CD4-positive, alpha-beta memory T cell (primary cell): Measurements from ENCODE around the gene ANAPC16. TPM values are rescaled to one million over a fixed set of nuclear protein-coding genes. Genes with fewer than 3 reads are reported as not detected.
"Not testable (repeated sequence)": the region's sequence is repeated elsewhere in the genome, so short reads cannot be mapped to it uniquely, and the experiment has no call there.

Experiments
- CTCF ChIA-PET: fragments of 350-600 bp; sonication (Branson Sonifier 250); formaldehyde crosslinking; loops from one replicate; lab custom pipeline; 2021; ENCODE audit warnings: inconsistent platforms; ENCODE audit not compliant: partially characterized antibody; lab: Charles Lee
- POLR2A ChIA-PET: fragments of 350-600 bp; sonication (Branson Sonifier 250); formaldehyde crosslinking; loops from one replicate; lab custom pipeline; 2021; ENCODE audit not compliant: partially characterized antibody; lab: Charles Lee
- DNase-seq, 5 donors: peaks; one replicate each; pipeline versions ENCODE4 v3.0.0 to v3.0.0-alpha.2; 2020 to 2022; ENCODE audit warnings: mixed read lengths in 1 of 5
- H3K27ac ChIP-seq: one replicate; pipeline ENCODE4 v1.7.0; 2013; ENCODE audit warnings: low read depth, low read length
- H3K27me3 ChIP-seq: 2 replicates; pipeline ENCODE4 v1.7.0; 2013; ENCODE audit warnings: mild to moderate bottlenecking, low read length, moderate library complexity; ENCODE audit not compliant: insufficient read depth
- H3K36me3 ChIP-seq: 2 replicates; pipeline ENCODE4 v1.7.0; 2013; ENCODE audit warnings: mild to moderate bottlenecking, low read length, moderate library complexity; ENCODE audit not compliant: insufficient read depth
- H3K4me1 ChIP-seq: 2 replicates; pipeline ENCODE4 v1.7.0; 2013; ENCODE audit warnings: mild to moderate bottlenecking, low read length, moderate library complexity; ENCODE audit not compliant: insufficient read depth
- H3K4me3 ChIP-seq, 2 donors: one replicate each; pipeline ENCODE4 v1.7.0; 2013; ENCODE audit warnings: low read length in 2 of 2, mild to moderate bottlenecking in 1 of 2
- H3K9me3 ChIP-seq, 2 donors: one replicate each; pipeline ENCODE4 v1.7.0; 2013; ENCODE audit warnings: low read length in 2 of 2, control low read depth in 1 of 2; ENCODE audit not compliant: control insufficient read depth in 1 of 2
- H3K27ac Mint-ChIP-seq, 7 donors: one replicate each; pipeline ENCODE4 v1.8.0; 2020 to 2021; ENCODE audit warnings: mixed read lengths in 7 of 7, mild to moderate bottlenecking in 6 of 7, inconsistent platforms in 3 of 7, moderate library complexity in 3 of 7
- H3K27me3 Mint-ChIP-seq, 2 donors: one replicate each; pipeline ENCODE4 v1.8.0; 2020 to 2021; ENCODE audit warnings: mixed read lengths in 2 of 2
- H3K36me3 Mint-ChIP-seq, 2 donors: one replicate each; pipeline ENCODE4 v1.8.0; 2020 to 2021; ENCODE audit warnings: mixed read lengths in 2 of 2, inconsistent platforms in 1 of 2, mild to moderate bottlenecking in 1 of 2
- H3K4me1 Mint-ChIP-seq, 4 donors: one replicate each; pipeline ENCODE4 v1.8.0; 2020 to 2021; ENCODE audit warnings: mixed read lengths in 4 of 4, mild to moderate bottlenecking in 1 of 4
- H3K4me3 Mint-ChIP-seq, 8 donors: one replicate each; pipeline ENCODE4 v1.8.0; 2020 to 2021; ENCODE audit warnings: mixed read lengths in 8 of 8, mild to moderate bottlenecking in 7 of 8, moderate library complexity in 6 of 8, inconsistent platforms in 3 of 8
- H3K9me3 Mint-ChIP-seq, 8 donors: one replicate each; pipeline ENCODE4 v1.8.0; 2020 to 2021; ENCODE audit warnings: mixed read lengths in 8 of 8, mild to moderate bottlenecking in 5 of 8, inconsistent platforms in 3 of 8, moderate library complexity in 1 of 8
- intact Hi-C: fragments of 100-400 bp; cut with micrococcal nuclease; formaldehyde crosslinking; loops from one replicate; pipeline ENCODE4 v1.15.1; 2023
- polyA plus RNA-seq, 2 donors: library from polyadenylated mRNA; unstranded; fragments of 300-500 nt; fragmentation: Illumina TruSeq; gene quantifications; one replicate each; pipeline ENCODE4 v1.2.3, GENCODE V29; 2021
- total RNA-seq, 2 experiments: library from RNA; stranded (reverse); gene quantifications; one replicate each; pipeline ENCODE4 v1.2.3, GENCODE V29; 2021

Gene ANAPC16
- total and polyA plus RNA-seq, 4 experiments from 2014 or later = 114 to 472 (median 221) TPM

DNA sequence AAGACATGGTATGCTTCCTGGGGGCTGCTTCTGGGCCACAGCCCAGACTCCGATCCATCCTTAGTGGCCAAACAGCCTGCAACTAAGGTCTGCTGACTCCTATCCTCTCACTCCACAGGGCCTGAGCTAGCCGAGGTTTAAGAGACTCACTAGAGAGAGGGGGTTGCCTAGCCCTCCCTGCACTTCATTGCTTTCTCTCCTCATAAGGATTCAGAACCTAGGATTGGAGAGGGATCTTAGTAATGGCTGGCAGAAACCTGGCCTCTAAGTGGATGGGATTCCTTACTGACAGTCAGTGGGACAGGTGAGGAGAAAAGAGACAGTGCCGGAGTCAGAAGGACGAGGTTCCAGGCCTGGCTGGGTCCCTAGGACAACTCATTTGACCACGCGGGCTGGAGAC is 49.7 kb downstream of the ANAPC16 start:
- Histone ChIP-seq H3K36me3 (no peaks in the 10 kb centered on the region), H3K9me3 (no peaks in the 10 kb centered on the region), H3K27me3 (no peaks in the 10 kb centered on the region), H3K4me3 (no peak overlapping the region), H3K4me1 (peaks cover 58% of the 10 kb centered on the region), H3K27ac (no peak overlapping the region)
- Mint-ChIP-seq H3K27me3 (no peaks in the 10 kb centered on the region), H3K9me3 (no peaks in the 10 kb centered on the region), H3K4me1 (peaks cover 25 to 46% (median 36%) of the 10 kb centered on the region in 4 donors), H3K4me3 (no peak overlapping the region), H3K27ac (peak overlapping the region in 4 of 7 donors; percentile 22 to 52 (median 46)), H3K36me3 (no peaks in the 10 kb centered on the region)
- ChIA-PET POLR2A (interaction anchor here (1.1 to 1.5 kb wide), 2 partner anchors 18 to 49 kb away, joined by 3 to 4 read pairs; partner anchors contain the start of gene ASCC1), CTCF (interaction anchor here (1.0 to 4.4 kb wide), 4 partner anchors 9 to 72 kb away, joined by 4 to 29 read pairs (median 4); partner anchors contain the start of gene DDIT4)
- intact Hi-C loops = no loop called here
- DNase-seq = no peak

GRCh38 chr10:72265990-72266865 is 50.4 kb downstream of the ANAPC16 start:
- H3K36me3 Mint-ChIP-seq = no peaks in the 10 kb centered on the region
- ChIA-PET POLR2A (interaction anchor here (0.9 to 1.5 kb wide), 4 partner anchors 10 to 50 kb away, joined by 3 to 7 read pairs (median 4); partner anchors contain the start of gene ASCC1), CTCF (interaction anchor here (0.6 to 4.4 kb wide), 5 partner anchors 9 to 829 kb away, joined by 3 to 29 read pairs (median 4); partner anchors contain the start of gene DDIT4)
- DNase-seq = no peak
- no peak overlapping the region for H3K4me3 Mint-ChIP-seq
- no peaks in the 10 kb centered on the region for H3K27me3 ChIP-seq
- no peaks in the 10 kb centered on the region for H3K9me3 ChIP-seq
- H3K4me1 ChIP-seq = peaks cover 57% of the 10 kb centered on the region
- H3K9me3 Mint-ChIP-seq = no peaks in the 10 kb centered on the region
- H3K36me3 ChIP-seq = no peaks in the 10 kb centered on the region
- H3K27ac ChIP-seq = no peak overlapping the region
- H3K4me1 Mint-ChIP-seq = peaks cover 23 to 41% (median 34%) of the 10 kb centered on the region in 4 donors
- intact Hi-C loops = no loop called here
- H3K4me3 ChIP-seq = no peak overlapping the region
- peak overlapping the region in 4 of 7 donors; percentile 13 to 65 (median 36) for H3K27ac Mint-ChIP-seq
- H3K27me3 Mint-ChIP-seq = no peaks in the 10 kb centered on the region

DNA sequence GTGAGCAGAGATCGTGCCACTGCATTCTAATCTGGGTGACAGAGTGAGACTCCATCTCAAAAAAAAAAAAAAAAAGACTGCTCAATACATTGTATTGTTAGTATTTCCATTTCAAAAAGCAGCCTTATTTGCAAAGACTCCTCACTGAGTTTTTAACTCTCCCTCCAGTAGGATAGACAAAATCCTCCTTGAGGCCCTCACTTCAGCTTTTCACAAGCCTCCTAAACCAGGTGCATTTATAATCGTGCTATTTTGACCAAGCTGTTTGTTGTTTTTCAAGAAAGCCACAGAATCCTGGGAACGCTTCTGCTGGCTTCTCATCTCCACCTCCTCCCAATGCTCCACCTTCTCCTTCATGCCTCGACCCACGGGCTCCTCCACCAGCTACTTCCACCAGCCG is 51.6 kb downstream of the ANAPC16 start:
- no peaks in the 10 kb centered on the region for H3K9me3 ChIP-seq
- intact Hi-C loops = no loop called here
- H3K4me1 ChIP-seq = peaks cover 49% of the 10 kb centered on the region
- no peak overlapping the region for H3K27ac ChIP-seq
- no peaks in the 10 kb centered on the region for H3K36me3 ChIP-seq
- no peaks in the 10 kb centered on the region for H3K9me3 Mint-ChIP-seq
- DNase-seq = no peak
- H3K27ac Mint-ChIP-seq = peak overlapping the region in 2 of 7 donors; percentile 42 to 57
- H3K27me3 ChIP-seq = no peaks in the 10 kb centered on the region
- no peaks in the 10 kb centered on the region for H3K27me3 Mint-ChIP-seq
- peaks cover 16 to 39% (median 30%) of the 10 kb centered on the region in 4 donors for H3K4me1 Mint-ChIP-seq
- H3K4me3 Mint-ChIP-seq = peak overlapping the region in 1 of 8 donors; percentile 36
- H3K36me3 Mint-ChIP-seq = no peaks in the 10 kb centered on the region
- ChIA-PET POLR2A (interaction anchor here (1.0 to 1.2 kb wide), 2 partner anchors 9 to 29 kb away, joined by 4 to 7 read pairs; no protein-coding TSS in a partner anchor), CTCF (interaction anchor here (0.8 to 4.4 kb wide), 2 partner anchors 7 to 135 kb away, joined by 3 to 29 read pairs; partner anchors contain the start of gene DDIT4)
- H3K4me3 ChIP-seq = no peak overlapping the region

DNA sequence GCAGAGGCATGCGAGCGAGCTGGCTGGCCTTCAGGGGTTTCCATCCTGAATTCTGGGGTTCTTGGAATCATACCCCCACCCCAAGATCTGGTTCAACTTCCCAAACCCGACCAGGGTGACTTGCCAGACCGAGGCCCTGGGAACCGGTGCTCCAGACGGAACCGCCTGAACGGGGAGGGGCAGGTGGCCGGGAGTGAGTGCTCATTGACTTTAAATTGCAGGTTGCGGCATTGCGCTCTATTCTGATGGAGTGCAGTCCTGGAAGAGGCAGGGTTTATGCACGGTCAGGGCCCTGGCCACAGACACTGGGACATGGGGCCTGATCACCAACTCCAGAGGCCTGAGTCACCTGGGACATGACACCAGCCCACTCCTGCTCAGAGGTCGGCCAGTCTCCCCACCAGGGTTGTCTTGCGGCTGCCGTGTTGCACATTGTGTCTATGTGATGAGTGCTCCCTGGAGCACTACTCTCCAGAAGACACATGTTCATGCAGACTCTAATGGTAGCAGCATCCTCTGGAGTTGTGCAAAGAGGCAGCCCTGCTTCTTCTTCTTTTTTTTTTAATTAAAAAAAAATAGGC is 52.1 kb downstream of the ANAPC16 start:
- Histone ChIP-seq H3K9me3 (no peaks in the 10 kb centered on the region), H3K4me1 (peaks cover 49% of the 10 kb centered on the region), H3K27me3 (no peaks in the 10 kb centered on the region), H3K4me3 (no peak overlapping the region), H3K36me3 (no peaks in the 10 kb centered on the region), H3K27ac (no peak overlapping the region)
- peaks cover 16 to 44% (median 32%) of the 10 kb centered on the region in 4 donors for H3K4me1 Mint-ChIP-seq
- no peaks in the 10 kb centered on the region for H3K27me3 Mint-ChIP-seq
- H3K4me3 Mint-ChIP-seq = peak overlapping the region in 1 of 8 donors; percentile 36
- intact Hi-C loops = no loop called here
- peak overlapping the region in 2 of 7 donors; percentile 42 to 57 for H3K27ac Mint-ChIP-seq
- H3K36me3 Mint-ChIP-seq = no peaks in the 10 kb centered on the region
- H3K9me3 Mint-ChIP-seq = no peaks in the 10 kb centered on the region
- no peak for DNase-seq
- CTCF ChIA-PET = interaction anchor here (0.8 kb wide), 1 partner anchor 135 kb away, joined by 3 read pairs; no protein-coding TSS in a partner anchor
- POLR2A ChIA-PET = interaction anchor here (1.0 to 2.6 kb wide), 2 partner anchors 9 to 30 kb away, joined by 4 to 6 read pairs; no protein-coding TSS in a partner anchor

GRCh38 chr10:72268475-72269200 is 52.8 kb downstream of the ANAPC16 start:
- H3K27ac ChIP-seq, H3K36me3 Mint-ChIP-seq, H3K36me3 ChIP-seq, H3K9me3 ChIP-seq, CTCF ChIA-PET, H3K27me3 ChIP-seq, H3K27ac Mint-ChIP-seq, H3K4me3 ChIP-seq, intact Hi-C loops, H3K27me3 Mint-ChIP-seq, H3K4me3 Mint-ChIP-seq, DNase-seq, H3K9me3 Mint-ChIP-seq: not testable (repeated sequence)
- peaks cover 14 to 42% (median 31%) of the 10 kb centered on the region in 4 donors for H3K4me1 Mint-ChIP-seq
- H3K4me1 ChIP-seq = peaks cover 45% of the 10 kb centered on the region
- POLR2A ChIA-PET = interaction anchor here (1.7 to 2.6 kb wide), 2 partner anchors 9 to 48 kb away, joined by 4 to 6 read pairs; no protein-coding TSS in a partner anchor

DNA sequence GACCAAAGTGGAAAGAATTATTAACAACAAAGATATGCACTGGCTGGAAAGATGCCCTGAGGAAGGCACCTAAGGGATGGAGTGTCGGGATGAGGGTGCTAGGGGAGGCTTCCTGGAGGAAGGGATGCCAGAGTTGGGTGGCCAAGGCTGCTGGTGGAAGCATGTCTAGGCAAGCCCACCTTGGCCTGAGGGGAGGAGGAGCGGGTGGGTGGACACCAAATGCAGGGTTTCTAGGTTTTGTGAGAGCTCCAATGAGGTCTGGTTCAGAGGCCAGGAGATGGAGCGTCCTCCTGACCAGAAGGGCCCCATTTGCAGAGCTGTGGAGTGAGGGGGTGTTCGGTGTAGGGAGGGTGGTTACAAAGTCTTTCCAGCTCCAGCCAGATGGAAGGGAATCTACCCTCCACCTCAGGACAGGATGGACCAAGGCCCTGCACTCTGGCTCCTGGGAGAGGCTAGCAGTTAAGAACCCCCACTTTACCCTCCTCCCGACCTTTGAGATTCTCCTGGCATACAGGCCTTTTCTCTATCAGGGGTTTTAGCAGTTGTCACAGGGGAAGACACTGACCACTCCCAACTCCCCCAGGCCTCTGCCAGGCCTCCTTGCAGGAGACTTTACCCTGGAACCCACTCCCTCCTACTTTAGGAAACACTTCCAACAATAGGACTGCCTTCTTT is 54.9 kb downstream of the ANAPC16 start:
- peaks cover 0 to 2% (median 0%) of the 10 kb centered on the region in 8 donors for H3K9me3 Mint-ChIP-seq

More for the DNA sequence above, 54.9 kb downstream of the ANAPC16 start:
- no peak overlapping the region for H3K27ac ChIP-seq
- H3K9me3 ChIP-seq = no peaks in the 10 kb centered on the region
- ChIA-PET POLR2A (interaction anchor here (0.9 to 2.6 kb wide), 8 partner anchors 10 to 61 kb away, joined by 3 to 8 read pairs (median 4); no protein-coding TSS in a partner anchor), CTCF (interaction anchor here (1.4 kb wide), 1 partner anchor 12 kb away, joined by 4 read pairs; no protein-coding TSS in a partner anchor)
- Mint-ChIP-seq H3K27me3 (no peaks in the 10 kb centered on the region), H3K36me3 (peaks cover 13 to 22% of the 10 kb centered on the region in 2 donors), H3K27ac (peak overlapping the region; percentile 3 to 92 (median 25)), H3K4me1 (peaks cover 12 to 39% (median 26%) of the 10 kb centered on the region in 4 donors), H3K4me3 (peak overlapping the region in 4 of 8 donors; percentile 9 to 55 (median 28))
- intact Hi-C loops = no loop called here
- no peak overlapping the region for H3K4me3 ChIP-seq
- no peaks in the 10 kb centered on the region for H3K27me3 ChIP-seq
- peaks cover 15% of the 10 kb centered on the region for H3K36me3 ChIP-seq
- no peak for DNase-seq
- H3K4me1 ChIP-seq = peaks cover 37% of the 10 kb centered on the region
